Neuron (in vitro differentiated cells): Measurements from ENCODE around the gene P3H4.
"Not testable (repeated sequence)": the region's sequence is repeated elsewhere in the genome, so short reads cannot be mapped to it uniquely, and the experiment has no call there.

Experiments
- H2AFZ ChIP-seq: one replicate; pipeline ENCODE4 v1.6.1; 2013; ENCODE audit warnings: low read depth, mild to moderate bottlenecking, inconsistent platforms, low read length, moderate library complexity
- H3K27me3 ChIP-seq: one replicate; pipeline ENCODE4 v1.6.1; 2013; ENCODE audit warnings: low read length; ENCODE audit not compliant: insufficient read depth
- H3K36me3 ChIP-seq: one replicate; pipeline ENCODE4 v1.6.1; 2013; ENCODE audit warnings: low read length; ENCODE audit not compliant: insufficient read depth
- H3K4me1 ChIP-seq: one replicate; pipeline ENCODE4 v1.6.1; 2013; ENCODE audit warnings: low read length; ENCODE audit not compliant: insufficient read depth
- H3K4me3 ChIP-seq: 2 replicates; pipeline ENCODE4 v1.5.1; 2013; ENCODE audit warnings: mild to moderate bottlenecking, low read length, moderate library complexity
- H3K9me3 ChIP-seq: one replicate; pipeline ENCODE4 v1.6.1; 2013; ENCODE audit warnings: low read length

The P3H4 gene

GRCh38 chr17:41835214-41835799 is 23.6 kb upstream of the P3H4 start:
- Histone ChIP-seq H3K4me1 (peaks cover 8% of the 10 kb centered on the region), H3K27me3 (no peaks in the 10 kb centered on the region), H3K36me3 (peaks cover 31% of the 10 kb centered on the region), H3K9me3 (no peaks in the 10 kb centered on the region), H3K4me3 (peak overlapping the region; percentile 81), H2AFZ (peak overlapping the region; percentile 70)

- peaks cover 69% of the 10 kb centered on the region for H3K36me3 ChIP-seq
- H3K4me1 ChIP-seq, result not testable (repeated sequence)
Measured at GRCh38 chr17:41829961-41830360, 18.2 kb upstream of the P3H4 start.

DNA sequence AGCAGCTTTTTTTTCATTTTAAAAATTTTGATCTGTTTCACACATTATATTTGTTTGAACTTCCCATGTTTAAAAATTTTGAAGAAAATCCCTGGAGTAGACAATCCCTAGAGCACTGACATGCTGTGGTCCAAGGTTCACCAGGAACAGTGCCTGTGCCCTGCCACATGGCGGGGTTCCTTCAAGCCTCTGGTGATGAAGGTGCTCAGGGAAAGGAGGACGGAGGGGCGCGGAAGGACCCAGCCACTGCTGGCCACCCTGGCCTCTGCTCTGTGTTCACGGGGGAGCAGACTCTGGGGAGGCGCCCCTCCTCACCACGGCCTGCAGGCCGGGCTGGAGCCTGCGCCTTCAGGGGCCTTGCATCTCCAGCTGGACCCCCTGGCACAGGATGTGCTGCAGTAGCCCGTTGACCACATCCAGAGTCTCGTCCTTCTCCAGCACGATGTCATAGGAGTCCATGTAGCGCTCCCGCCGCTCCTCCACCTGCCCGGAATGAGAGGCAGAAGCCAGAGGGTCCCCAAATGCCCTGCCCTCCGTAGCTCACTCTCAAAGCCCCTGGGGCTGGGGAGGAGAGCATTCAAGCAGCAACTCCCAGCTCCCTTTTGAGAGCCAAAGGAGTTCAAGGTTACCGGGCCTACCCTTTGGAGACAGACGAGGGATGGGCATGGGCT is 13.6 kb upstream of the P3H4 start:
- H3K4me1 ChIP-seq, result peaks cover 8% of the 10 kb centered on the region
- H3K36me3 ChIP-seq, result peaks cover 50% of the 10 kb centered on the region
- no peaks in the 10 kb centered on the region for H3K9me3 ChIP-seq
- no peak overlapping the region for H2AFZ ChIP-seq
- no peaks in the 10 kb centered on the region for H3K27me3 ChIP-seq
- no peak overlapping the region for H3K4me3 ChIP-seq

More at GRCh38 chr17:41829961-41830360, 18.2 kb upstream of the P3H4 start:
- not testable (repeated sequence) for H3K4me3 ChIP-seq, H2AFZ ChIP-seq, H3K9me3 ChIP-seq, H3K27me3 ChIP-seq

DNA sequence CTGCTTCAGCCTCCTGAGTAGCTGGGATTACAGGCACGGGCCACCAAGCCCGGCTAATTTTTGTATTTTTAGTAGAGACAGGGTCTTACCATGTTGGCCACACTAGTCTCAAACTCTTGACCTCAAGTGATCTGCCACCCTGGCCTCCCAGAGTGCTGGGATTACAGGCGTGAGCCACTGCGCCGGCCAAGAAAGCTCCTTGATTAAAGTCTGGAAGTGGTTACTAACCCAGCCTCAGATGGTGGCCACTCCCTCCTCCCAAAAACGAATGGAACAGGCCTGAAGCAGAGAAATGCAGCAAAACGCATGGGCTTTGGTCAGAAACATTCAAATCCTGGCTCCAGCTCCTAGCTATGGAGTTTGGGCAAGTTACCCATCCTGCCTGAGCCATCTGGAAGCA is 12.3 kb upstream of the P3H4 start:
- peaks cover 52% of the 10 kb centered on the region for H3K36me3 ChIP-seq

DNA sequence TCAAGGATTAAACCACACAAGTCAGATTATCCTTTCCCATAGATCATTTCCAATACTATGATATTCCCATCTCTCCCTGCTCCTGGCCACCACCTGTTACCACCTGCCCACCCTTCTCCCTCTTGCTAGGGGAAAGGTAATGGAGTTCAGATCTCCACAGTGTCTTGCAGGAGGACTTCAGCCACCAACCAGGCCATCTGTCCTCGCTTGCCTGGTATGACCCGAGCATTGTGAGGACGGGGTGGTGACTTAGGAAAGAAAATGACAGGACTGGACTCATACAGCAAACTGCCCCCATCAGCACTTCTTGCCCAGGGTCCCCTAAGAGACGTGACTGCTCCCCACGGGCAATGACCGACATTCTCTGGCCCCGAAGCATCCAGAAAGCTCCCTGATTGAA is 11.8 kb upstream of the P3H4 start:
- H3K36me3 ChIP-seq, result peaks cover 47% of the 10 kb centered on the region
- H3K4me3 ChIP-seq, result no peak overlapping the region
- peaks cover 8% of the 10 kb centered on the region for H3K4me1 ChIP-seq
- H3K27me3 ChIP-seq, result no peaks in the 10 kb centered on the region
- no peaks in the 10 kb centered on the region for H3K9me3 ChIP-seq
- no peak overlapping the region for H2AFZ ChIP-seq

More for the DNA sequence above, 12.3 kb upstream of the P3H4 start:
- peaks cover 8% of the 10 kb centered on the region for H3K4me1 ChIP-seq
- H3K4me3 ChIP-seq, result no peak overlapping the region
- no peaks in the 10 kb centered on the region for H3K27me3 ChIP-seq
- no peaks in the 10 kb centered on the region for H3K9me3 ChIP-seq
- H2AFZ ChIP-seq, result no peak overlapping the region

- Histone ChIP-seq H3K36me3 (peaks cover 48% of the 10 kb centered on the region), H3K4me1 (peaks cover 8% of the 10 kb centered on the region), H2AFZ (no peak overlapping the region), H3K9me3 (no peaks in the 10 kb centered on the region), H3K27me3 (no peaks in the 10 kb centered on the region), H3K4me3 (no peak overlapping the region)
Measured at GRCh38 chr17:41823141-41823524, 11.4 kb upstream of the P3H4 start.

GRCh38 chr17:41822216-41823140 is 10.7 kb upstream of the P3H4 start:
- Histone ChIP-seq H2AFZ (no peak overlapping the region), H3K4me1 (peaks cover 8% of the 10 kb centered on the region), H3K27me3 (no peaks in the 10 kb centered on the region), H3K36me3 (peaks cover 45% of the 10 kb centered on the region), H3K4me3 (no peak overlapping the region), H3K9me3 (no peaks in the 10 kb centered on the region)

GRCh38 chr17:41821776-41822175 is 10.0 kb upstream of the P3H4 start:
- H3K4me3 ChIP-seq, result no peak overlapping the region

GRCh38 chr17:41818024-41818423 is 6.3 kb upstream of the P3H4 start:
- Histone ChIP-seq H3K4me1 (peaks cover 18% of the 10 kb centered on the region), H3K4me3 (no peak overlapping the region), H3K36me3 (peaks cover 30% of the 10 kb centered on the region), H2AFZ (no peak overlapping the region), H3K27me3 (no peaks in the 10 kb centered on the region), H3K9me3 (no peaks in the 10 kb centered on the region)

More at GRCh38 chr17:41821776-41822175, 10.0 kb upstream of the P3H4 start:
- no peaks in the 10 kb centered on the region for H3K9me3 ChIP-seq
- H3K4me1 ChIP-seq, result peaks cover 8% of the 10 kb centered on the region
- H3K36me3 ChIP-seq, result peaks cover 46% of the 10 kb centered on the region
- no peaks in the 10 kb centered on the region for H3K27me3 ChIP-seq
- no peak overlapping the region for H2AFZ ChIP-seq

- peaks cover 14% of the 10 kb centered on the region for H3K4me1 ChIP-seq
- peaks cover 30% of the 10 kb centered on the region for H3K36me3 ChIP-seq
- H3K27me3 ChIP-seq, result no peaks in the 10 kb centered on the region
- no peaks in the 10 kb centered on the region for H3K9me3 ChIP-seq
- H2AFZ ChIP-seq, result no peak overlapping the region
- H3K4me3 ChIP-seq, result no peak overlapping the region
Measured at GRCh38 chr17:41816637-41817320, 5.0 kb upstream of the P3H4 start.

- Histone ChIP-seq H3K9me3 (no peaks in the 10 kb centered on the region), H3K27me3 (no peaks in the 10 kb centered on the region), H2AFZ (no peak overlapping the region), H3K4me3 (peak overlapping the region; percentile 65), H3K36me3 (peaks cover 23% of the 10 kb centered on the region), H3K4me1 (peaks cover 25% of the 10 kb centered on the region)
Measured at GRCh38 chr17:41814195-41814594, 2.4 kb upstream of the P3H4 start.

GRCh38 chr17:41813699-41814124 is 2.0 kb upstream of the P3H4 start:
- peaks cover 25% of the 10 kb centered on the region for H3K4me1 ChIP-seq
- H3K27me3 ChIP-seq, result no peaks in the 10 kb centered on the region
- H3K9me3 ChIP-seq, result no peaks in the 10 kb centered on the region
- peaks cover 22% of the 10 kb centered on the region for H3K36me3 ChIP-seq
- peak overlapping the region; percentile 82 for H2AFZ ChIP-seq
- H3K4me3 ChIP-seq, result peak overlapping the region; percentile 65
